ENCODE measurements around the gene SMR3B.

Gene SMR3B

DNA sequence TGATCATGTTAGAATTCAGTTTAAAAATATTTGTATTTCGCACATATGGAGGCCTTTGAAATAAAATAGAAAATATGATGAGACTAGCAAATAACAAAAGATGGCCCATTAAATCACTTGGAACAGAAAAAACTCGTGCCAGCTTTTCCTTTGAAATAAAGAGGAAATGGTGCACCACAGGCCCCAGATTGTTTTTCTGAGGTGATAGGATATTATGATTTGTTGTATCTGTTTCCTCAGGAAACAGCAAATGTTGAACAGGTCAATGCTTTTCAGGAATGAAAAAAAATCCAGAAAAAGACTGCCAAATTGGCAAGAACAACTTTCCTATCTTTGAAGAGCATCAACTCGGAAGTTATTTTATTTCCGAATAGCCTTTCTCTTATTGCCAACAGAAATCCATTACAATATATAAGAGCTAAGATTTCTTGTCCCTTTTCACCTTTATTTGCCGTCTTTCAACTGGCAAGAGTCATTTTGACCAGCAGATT, at the start of gene SMR3B:
Gene SMR3B (plus strand): TSS at position 441 of the 491 bp plus-strand sequence. CDS start 1,380 bp downstream, outside the sequence.
- DNase-seq: no peak

DNA sequence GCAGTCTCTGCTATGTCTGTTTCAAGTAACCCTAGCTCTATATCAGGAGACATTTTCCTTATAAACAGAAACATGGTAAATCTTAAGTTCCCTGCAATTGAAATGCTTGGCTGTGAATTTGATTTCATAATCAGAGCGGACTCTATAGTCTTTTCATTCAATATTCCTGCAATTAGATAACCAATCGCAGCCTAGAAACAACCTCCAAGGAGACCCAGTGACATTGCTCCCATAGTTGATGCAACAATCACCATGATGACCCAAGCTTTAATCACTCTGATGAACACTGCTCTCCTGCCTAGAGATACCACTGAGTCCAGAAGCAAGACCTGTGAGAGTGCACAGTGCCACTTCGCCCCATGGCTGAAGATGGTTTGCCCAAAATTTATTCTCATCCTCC, 48.2 kb upstream of the SMR3B start, which contains the start of gene CABS1:
Gene CABS1 (plus strand): TSS at position 301 of the 400 bp plus-strand sequence. CDS start 59 bp downstream, at position 360.
- DNase-seq: no peak

DNA sequence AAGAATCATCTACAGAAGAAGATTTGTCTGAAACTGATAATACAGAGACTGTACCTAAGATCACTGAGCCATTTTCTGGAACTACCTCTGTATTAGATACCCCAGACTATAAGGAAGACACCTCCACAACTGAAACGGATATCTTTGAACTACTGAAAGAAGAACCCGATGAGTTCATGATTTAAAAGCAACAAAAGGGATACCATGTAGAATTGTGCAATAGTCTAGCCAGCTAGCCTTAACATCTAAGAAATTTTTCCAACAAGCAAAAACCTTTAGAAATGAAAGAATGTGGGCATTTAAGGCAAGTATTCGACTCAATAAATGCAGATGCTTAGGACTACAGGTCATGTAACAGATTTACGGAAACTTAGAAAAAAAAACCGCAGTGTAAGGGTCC, 46.9 kb upstream of the SMR3B start:
- DNase-seq: no peak

GRCh38 chr4:70337886-70338420, 45.0 kb upstream of the SMR3B start:
- DNase-seq: no peak

DNA sequence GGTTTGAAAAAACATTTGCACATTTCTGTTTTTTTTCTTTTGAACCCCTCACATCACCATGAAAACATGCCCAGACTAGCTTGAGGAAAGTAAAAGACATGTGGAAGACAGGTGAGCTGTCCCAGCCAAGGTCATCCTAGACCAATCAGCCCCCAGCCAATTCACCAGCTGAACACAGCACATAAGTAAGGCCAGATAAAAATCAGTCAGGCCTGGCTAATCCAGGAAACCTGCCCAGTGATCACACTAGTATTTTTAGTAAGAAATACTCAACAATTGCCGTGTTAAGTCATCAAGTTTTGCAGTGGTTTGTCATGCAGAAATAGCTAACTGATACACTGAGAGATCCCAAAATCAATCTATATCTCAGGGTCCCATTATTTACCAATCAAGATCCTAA, 26.7 kb upstream of the SMR3B start:
- DNase-seq: no peak

- no peak for DNase-seq
Observed at GRCh38 chr4:70359115-70359661, 23.7 kb upstream of the SMR3B start.

DNA sequence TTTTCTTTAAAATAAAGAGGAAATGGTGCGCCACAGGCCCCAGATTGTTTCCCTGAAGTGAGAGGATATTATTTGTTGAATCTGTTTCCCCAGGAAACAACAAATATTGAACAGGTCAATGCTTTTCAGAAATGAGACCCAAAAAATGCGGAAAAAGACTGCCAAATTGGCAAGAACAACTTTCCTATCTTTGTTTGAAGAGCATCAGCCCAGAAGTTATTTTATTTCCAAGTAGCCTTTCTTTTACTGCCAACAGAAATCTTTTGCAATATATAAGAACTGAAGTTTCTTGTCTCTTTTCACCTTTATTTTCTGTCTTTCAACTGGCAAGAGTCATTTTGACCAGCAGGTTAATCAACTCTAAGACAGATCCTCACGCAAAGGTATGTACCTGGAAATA, 22.5 kb upstream of the SMR3B start, which contains the start of gene SMR3A:
Gene SMR3A (plus strand): TSS at position 301 of the 400 bp plus-strand sequence. CDS start 1,356 bp downstream, outside the sequence.
- no peak for DNase-seq

DNA sequence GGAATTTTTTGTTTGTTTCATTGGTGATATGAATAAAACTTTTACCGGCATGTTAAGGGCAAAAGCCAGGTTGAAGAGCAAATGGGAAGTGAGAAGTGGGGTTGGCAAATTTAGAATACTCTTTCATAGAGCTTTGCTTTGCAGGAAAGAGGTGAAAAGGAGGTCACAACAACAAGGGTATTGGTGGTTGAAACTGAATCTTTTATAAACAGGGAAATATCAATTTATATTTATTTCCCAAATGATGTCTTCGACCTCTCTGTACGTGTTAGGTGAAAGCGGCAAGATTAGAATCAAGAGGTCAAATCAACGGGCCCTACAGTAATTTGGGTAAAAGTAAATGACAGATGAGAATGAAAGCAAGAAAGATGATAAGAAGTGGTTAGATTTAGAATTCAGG, 18.9 kb upstream of the SMR3B start:
- no peak for DNase-seq

DNA sequence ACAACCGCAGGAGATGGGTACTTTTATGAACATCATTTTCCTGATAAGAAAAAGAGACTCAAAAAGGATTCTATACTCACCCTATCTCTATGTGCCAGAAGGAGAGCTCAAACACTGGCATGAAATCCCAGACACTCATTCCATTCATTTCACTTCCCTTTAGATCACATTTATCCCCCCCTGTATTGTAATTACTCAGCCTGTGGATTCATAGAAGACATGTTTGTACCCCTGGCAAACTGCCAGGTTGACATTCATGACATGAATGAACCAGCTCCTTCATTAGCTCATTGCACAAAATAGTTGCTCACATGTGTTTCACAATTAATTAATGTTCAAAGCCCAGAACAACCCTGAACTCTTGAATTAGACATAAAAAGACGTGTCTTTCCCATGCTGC, 17.5 kb upstream of the SMR3B start:
- no peak for DNase-seq

DNA sequence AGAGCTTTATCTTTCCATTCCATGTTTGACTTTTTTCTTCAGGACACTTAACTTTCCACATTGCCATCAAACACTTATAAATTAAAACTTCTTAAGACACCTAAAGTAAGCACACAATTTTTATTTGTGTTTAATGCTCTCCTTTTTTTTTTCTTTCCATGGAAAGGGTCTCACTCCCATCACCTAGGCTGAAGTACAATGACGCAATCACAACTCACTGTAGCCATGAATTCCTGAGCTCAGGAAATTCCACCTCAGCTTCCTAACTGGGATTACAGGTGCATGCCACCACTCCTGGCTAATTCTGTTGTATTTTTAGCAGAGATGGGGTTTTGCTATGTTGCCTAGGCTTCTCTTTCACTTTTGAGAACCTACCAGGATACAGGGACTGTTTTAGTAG, 15.1 kb upstream of the SMR3B start:
- DNase-seq: no peak

DNA sequence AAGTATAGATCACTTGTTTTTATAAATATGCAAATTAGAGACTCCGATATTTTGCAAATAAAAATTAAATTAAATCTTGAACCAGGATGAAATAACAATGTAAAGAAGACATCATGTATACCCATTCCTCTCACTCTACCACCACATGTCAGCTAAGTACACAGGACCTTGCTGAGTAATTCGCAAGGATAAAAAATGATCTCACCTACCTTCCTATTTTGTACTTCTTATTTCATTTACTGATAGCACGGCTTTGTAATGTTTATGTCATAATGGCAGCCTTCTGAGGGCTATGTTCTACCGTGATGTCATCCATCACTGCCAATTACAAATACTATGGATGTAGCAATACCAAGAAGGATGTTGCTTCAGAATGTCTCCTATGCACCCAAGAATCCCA, 10.9 kb upstream of the SMR3B start:
- DNase-seq: no peak

GRCh38 chr4:70372760-70373159, 10.2 kb upstream of the SMR3B start:
- DNase-seq: no peak

DNA sequence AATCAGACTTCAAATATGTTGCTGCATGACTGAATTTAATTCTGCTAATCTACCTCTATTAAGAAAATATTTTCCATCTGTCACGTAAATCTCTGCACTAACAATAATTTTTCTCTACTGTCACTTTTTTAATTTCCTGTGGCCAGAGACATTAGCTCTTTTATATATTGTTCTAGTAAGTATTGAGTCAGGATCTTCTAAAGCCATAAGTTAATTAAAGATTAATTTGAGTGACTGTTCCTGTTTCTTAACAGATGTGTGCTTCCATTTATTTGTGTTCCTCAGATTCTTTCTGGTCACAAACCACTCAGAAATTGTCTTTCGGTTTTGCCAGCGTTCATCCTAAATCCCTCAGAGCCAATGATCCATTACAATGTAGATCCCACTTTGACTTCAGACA, 2.4 kb upstream of the SMR3B start:
- DNase-seq: no peak

DNA sequence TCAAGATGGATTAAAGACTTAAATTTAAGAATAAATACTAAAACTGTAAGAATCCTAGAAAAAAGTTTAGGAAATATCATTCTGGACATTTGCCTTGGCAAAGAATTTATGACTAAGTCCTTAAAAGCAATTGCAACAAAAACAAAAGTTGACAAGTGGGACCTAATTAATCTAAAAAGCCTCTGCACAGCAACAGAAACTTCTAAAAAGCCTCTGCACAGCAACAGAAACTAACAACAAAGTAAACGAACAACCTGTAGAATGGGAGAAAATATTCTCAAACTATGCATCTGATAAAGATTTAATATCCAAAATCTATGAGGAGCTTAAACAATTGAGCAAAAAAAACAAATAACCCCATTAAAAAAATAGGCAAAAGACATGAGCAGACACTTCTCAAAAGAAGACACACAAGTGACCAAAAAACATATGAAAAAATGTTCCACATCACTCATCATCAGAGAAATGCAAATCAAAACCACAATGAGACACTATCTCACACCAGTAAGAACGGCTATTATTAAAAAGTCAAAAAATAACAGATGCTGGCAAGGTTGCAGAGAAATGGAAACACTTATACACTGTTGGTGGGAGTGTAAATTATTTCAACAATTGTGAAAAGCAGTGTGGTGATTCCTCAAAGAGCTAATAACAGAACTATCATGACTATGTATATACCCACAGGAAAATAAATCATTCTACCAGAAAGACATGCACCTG, 9.3 kb downstream of the SMR3B start:
- no peak for DNase-seq

DNA sequence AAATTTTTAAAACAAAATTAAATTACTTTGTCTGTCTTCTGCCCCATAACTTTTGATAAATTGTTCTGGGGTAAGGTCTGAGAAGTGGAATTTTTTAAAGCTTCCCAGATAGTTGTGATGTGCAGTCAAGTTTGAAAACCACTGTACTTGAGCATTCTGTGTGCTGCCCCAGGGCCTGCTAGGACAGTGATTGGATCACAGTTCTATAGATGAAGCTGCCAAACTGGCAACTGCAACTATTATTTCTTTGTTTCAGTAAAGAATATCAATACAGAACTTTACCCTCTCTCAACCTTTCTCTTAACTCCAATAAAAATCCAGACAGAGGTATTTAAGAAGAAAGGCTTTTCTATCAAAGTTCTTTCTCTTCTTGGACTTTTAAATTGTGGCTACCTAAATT, 14.6 kb downstream of the SMR3B start, which contains the start of gene OPRPN:
Gene OPRPN (plus strand): TSS at position 361 of the 400 bp plus-strand sequence. CDS start 1,346 bp downstream, outside the sequence.
- DNase-seq: no peak

GRCh38 chr4:70399319-70399718, 16.4 kb downstream of the SMR3B start:
- DNase-seq: no peak

DNA sequence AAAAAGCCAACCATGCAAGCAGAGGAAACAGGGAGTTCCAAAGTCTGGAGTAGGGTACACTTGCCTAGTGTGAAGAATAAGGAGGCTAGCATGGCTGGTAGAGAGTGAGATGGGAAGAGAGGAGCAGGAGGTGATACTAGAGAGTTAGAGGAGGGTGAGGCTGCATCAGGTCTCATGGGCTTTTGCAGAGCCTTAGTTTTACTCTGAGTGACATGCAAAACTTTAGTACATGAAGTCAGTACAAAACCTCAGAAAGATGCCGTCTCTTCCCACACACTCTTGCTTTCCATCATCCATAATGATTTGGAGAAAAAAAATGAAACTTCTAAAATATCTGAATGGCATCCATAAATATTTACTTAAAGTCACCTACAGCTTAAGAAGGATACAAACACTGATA, 19.8 kb downstream of the SMR3B start:
- no peak for DNase-seq

GRCh38 chr4:70405765-70406164, 22.8 kb downstream of the SMR3B start:
- DNase-seq: no peak

DNA sequence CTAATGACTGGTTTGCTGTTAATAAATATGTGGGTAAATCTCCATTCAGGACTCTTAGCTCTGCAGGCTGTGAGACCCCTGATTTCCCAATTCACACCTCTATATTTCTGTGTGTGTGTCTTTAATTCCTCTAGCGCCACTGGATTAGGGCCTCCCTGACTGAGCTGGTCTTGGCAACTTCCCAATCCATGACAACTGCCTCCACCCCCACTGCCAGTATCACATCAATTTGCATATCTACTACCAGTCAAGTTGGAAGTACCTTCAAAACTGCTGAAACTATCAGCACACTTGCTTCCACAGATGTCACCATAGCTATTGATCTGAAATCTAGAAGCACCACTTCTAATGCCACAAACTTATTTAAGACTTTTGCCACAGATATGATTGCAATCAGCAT, 42.4 kb downstream of the SMR3B start:
- DNase-seq: peak; percentile 8

GRCh38 chr4:70426789-70427188, 43.9 kb downstream of the SMR3B start:
- no peak for DNase-seq

GRCh38 chr4:70437197-70437596, 54.3 kb downstream of the SMR3B start:
- no peak for DNase-seq

All from NCI-H526 treated with DMSO at 0.1 percent for 48 hours (cell line).